Astrocyte of the spinal cord (primary cell): ENCODE data around the gene SLC16A12.
"Not testable (repeated sequence)": the region's sequence is repeated elsewhere in the genome, so short reads cannot be mapped to it uniquely, and the experiment has no call there.

Experiments
- DNase-seq: peaks from one replicate; pipeline ENCODE4 v3.0.0; 2011; ENCODE audit warnings: low read depth, low spot score
- H3K4me3 ChIP-seq: 2 replicates; pipeline ENCODE4 v1.5.1; 2011; ENCODE audit warnings: low read depth, mild to moderate bottlenecking, low read length, moderate library complexity
- in situ Hi-C: cut with HindIII; loops from 2 replicates; pipeline ENCODE4 v1.10.0; 2017; ENCODE audit warnings: low sequenced_read_pairs
- TF ChIP-seq, protein P1 (sequence below): IDR thresholded peaks from 2 replicates; pipeline ENCODE4 v1.5.1; 2012; ENCODE audit warnings: low read depth, mild to moderate bottlenecking, low read length, inconsistent platforms

The SLC16A12 gene

DNA sequence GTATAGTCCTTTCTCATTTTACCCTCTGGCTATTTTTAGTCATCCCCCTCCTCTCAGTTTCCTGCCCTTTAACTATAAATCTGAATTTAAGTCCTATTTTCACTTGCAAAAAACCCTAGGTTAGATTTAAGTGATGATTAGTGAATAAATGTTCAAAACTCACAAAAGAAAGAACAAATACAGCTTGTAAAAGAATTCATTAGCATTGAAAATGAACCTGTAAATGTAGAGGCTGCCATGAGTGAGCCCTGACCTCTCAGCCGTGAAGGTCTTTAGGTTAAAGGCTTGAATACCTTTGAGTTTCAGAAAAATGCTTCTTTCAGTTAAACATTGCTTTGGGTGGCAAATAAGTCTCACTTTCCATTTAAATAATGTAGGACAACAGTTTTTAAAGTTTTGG, 2.0 kb upstream of the SLC16A12 start:
- in situ Hi-C loops: no loop called here
- TF ChIP-seq, protein P1, sequence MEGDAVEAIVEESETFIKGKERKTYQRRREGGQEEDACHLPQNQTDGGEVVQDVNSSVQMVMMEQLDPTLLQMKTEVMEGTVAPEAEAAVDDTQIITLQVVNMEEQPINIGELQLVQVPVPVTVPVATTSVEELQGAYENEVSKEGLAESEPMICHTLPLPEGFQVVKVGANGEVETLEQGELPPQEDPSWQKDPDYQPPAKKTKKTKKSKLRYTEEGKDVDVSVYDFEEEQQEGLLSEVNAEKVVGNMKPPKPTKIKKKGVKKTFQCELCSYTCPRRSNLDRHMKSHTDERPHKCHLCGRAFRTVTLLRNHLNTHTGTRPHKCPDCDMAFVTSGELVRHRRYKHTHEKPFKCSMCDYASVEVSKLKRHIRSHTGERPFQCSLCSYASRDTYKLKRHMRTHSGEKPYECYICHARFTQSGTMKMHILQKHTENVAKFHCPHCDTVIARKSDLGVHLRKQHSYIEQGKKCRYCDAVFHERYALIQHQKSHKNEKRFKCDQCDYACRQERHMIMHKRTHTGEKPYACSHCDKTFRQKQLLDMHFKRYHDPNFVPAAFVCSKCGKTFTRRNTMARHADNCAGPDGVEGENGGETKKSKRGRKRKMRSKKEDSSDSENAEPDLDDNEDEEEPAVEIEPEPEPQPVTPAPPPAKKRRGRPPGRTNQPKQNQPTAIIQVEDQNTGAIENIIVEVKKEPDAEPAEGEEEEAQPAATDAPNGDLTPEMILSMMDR: no peak
- no peak overlapping the region for H3K4me3 ChIP-seq
- DNase-seq: no peak

DNA sequence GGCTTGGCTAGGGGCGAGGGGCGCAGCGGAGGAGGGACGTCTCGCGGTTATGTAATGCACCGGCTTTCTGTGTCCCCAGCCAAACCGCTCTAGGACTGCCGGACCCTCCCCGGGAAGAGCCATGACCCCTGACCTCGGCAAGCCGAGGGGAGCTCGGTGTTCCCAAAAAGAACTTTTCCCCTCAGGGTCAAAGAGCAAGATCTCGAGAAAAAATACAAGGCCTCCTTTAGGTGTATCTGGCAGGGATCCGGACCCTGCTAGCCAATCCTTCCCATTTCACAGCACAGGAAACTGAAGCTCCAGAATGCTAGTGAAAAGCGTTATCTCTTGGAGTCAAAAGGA, 590 bp upstream of the SLC16A12 start:
- peak overlapping the region; percentile 57 for H3K4me3 ChIP-seq
- no peak for DNase-seq
- in situ Hi-C loops: no loop called here
- TF ChIP-seq, protein P1: no peak

DNA sequence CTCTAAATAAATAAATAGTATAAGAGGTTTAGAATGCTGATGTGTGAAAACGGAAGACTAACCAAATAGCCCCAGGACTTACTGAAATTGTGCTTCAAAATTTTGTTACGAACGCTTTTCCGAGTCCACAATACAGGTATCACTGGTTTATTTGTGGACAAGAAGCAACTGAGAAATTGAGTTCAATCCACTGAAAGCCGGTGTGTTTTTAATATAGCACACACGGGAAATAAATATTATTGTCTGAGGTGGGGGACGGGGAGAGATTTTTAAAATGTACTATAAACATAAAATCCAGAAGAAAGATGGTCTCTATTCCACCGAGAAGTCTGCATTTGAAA, 598 bp downstream of the SLC16A12 start:
- in situ Hi-C loops: no loop called here
- no peak for DNase-seq
- TF ChIP-seq, protein P1: no peak
- H3K4me3 ChIP-seq: peak overlapping the region; percentile 57

DNA sequence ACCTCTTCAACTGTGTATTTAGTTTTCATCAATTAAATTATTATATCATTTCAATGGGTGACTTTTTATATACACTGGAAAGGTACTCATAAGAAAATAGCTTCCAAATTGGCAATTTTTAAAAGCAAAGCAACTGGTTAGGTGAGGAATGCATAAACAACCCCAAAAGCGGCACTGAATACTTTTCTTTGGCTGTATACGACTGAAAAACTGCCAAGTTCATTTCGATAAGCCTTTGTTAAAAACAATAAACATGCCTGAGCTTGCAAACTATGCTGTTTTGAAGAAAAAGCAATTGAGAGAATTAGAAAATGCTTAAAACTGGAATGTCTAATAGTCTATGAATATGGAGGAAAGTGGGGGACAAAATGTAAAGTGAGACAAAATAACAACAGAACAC, 2.9 kb downstream of the SLC16A12 start:
- in situ Hi-C loops: no loop called here
- no peak overlapping the region for H3K4me3 ChIP-seq
- DNase-seq: no peak
- TF ChIP-seq, protein P1: no peak

DNA sequence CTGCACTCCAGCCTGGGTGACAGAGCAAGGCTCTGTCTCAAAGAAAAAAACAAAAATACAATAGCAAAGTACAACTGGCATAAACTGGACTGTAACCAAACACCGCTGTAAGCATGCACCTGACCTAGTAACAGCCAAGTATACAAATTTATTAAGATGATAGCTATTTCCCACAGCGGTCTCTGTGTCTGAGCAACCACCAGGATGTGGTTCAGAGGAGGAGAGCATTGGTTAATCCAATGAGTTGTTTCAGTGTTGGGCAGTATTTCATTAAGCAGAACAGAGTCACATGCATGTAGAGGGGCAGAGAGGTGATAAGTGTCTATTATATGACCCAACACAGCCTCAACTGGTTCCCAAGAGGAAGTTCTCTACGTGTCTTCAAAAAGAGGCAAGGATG, 4.0 kb downstream of the SLC16A12 start:
- in situ Hi-C loops: no loop called here
- no peak for DNase-seq
- TF ChIP-seq, protein P1: no peak
- H3K4me3 ChIP-seq: no peak overlapping the region

DNA sequence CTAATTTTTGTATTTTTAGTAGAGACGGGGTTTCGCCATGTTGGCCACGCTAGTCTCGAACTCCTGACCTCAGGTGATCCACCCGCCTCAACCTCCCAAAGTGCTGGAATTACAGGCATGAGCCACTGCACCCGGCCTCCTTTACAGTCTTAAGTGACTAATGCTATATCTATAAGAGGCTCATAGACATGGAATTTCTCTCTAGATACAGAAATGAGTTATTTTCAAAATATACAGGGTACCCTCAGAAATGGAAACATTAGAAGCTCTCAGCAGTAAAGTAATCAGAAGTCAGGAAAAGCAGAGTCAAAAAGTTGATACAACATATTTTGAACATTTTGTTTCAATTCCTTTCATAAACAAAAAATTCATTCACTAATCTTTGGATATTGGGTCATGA, 5.7 kb downstream of the SLC16A12 start:
- in situ Hi-C loops, H3K4me3 ChIP-seq: not testable (repeated sequence)
- DNase-seq: peak; percentile 44

DNA sequence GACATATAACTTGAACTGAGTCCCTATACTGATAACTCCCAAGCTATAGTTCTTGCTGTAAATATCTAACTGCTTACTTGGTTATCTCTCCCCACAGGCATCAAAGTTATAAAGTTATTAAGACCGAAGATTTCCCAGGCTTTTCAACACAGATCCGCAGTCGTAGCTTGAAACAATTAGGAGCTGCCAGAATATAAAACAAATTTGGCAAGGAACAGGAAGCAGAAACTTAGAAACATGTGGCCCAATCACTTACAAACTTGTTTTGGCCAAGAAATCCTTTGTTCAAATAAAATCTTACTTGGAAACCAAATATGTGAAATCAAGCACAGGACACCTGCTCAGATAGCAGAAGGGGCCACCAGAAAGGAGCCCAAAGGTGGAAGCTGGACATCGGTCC, 9.0 kb downstream of the SLC16A12 start:
- no peak for DNase-seq
- no peak overlapping the region for H3K4me3 ChIP-seq
- TF ChIP-seq, protein P1: no peak
- in situ Hi-C loops: no loop called here
